ENCODE measurements around the gene NTNG2.

Gene NTNG2

GRCh38 chr9:132260846-132261245, 99.0 kb downstream of the NTNG2 start:
- TF ChIP-seq ZFX (IDR thresholded peaks at IDR 0.05; ENCODE audit: borderline replicate concordance): no peak
- TF ChIP-seq, protein P1, sequence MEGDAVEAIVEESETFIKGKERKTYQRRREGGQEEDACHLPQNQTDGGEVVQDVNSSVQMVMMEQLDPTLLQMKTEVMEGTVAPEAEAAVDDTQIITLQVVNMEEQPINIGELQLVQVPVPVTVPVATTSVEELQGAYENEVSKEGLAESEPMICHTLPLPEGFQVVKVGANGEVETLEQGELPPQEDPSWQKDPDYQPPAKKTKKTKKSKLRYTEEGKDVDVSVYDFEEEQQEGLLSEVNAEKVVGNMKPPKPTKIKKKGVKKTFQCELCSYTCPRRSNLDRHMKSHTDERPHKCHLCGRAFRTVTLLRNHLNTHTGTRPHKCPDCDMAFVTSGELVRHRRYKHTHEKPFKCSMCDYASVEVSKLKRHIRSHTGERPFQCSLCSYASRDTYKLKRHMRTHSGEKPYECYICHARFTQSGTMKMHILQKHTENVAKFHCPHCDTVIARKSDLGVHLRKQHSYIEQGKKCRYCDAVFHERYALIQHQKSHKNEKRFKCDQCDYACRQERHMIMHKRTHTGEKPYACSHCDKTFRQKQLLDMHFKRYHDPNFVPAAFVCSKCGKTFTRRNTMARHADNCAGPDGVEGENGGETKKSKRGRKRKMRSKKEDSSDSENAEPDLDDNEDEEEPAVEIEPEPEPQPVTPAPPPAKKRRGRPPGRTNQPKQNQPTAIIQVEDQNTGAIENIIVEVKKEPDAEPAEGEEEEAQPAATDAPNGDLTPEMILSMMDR (IDR thresholded peaks at IDR 0.05): no peak
- no peak overlapping the region for H3K27ac ChIP-seq

DNA sequence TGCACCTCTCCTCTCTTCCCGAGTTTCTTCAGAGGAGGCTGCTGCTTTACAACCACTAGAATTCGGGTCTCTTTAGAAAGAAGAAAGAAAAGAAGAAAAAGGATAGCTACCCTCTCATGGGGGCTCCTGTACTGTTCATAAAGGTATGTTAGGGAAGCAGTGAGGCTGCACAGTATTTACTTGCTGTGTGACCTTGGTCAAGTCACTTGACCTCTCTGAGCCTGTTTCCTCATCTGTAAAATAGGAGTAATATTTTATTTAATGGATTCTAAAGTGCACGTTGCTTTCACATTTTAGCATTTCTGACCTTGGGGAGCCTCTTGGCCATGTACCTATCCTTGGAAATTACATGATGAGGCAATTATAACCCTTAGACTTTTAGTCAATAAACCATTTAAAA, 104.2 kb downstream of the NTNG2 start:
- H3K27ac ChIP-seq: no peak overlapping the region
- TF ChIP-seq, protein P1 (IDR thresholded peaks at IDR 0.05): no peak
- TF ChIP-seq ZFX (IDR thresholded peaks at IDR 0.05; ENCODE audit: borderline replicate concordance): no peak

DNA sequence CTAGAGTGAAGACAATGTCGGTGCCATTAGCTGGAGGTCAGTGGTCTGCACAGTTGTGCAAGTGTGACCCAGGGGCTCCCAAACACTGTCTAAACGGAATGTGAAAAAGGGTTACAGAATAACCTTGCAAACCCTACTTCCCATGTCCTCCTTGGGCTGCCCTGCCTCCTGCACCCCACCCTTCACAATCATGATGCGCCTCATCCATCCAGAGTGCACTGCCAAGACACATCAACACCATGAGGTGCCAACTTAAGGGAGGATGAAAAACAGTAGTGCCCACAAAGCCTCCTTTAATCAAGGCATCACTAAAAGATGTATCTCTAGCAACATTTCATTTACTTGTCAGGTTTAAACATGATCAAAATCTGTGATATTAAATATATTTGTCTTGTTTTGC, 105.8 kb downstream of the NTNG2 start:
- H3K27ac ChIP-seq: no peak overlapping the region
- TF ChIP-seq ZFX (IDR thresholded peaks at IDR 0.05; ENCODE audit: borderline replicate concordance): no peak
- TF ChIP-seq, protein P1 (IDR thresholded peaks at IDR 0.05): no peak

GRCh38 chr9:132268725-132269352, 107.0 kb downstream of the NTNG2 start:
- peak overlapping the region; percentile 69 for H3K27ac ChIP-seq

DNA sequence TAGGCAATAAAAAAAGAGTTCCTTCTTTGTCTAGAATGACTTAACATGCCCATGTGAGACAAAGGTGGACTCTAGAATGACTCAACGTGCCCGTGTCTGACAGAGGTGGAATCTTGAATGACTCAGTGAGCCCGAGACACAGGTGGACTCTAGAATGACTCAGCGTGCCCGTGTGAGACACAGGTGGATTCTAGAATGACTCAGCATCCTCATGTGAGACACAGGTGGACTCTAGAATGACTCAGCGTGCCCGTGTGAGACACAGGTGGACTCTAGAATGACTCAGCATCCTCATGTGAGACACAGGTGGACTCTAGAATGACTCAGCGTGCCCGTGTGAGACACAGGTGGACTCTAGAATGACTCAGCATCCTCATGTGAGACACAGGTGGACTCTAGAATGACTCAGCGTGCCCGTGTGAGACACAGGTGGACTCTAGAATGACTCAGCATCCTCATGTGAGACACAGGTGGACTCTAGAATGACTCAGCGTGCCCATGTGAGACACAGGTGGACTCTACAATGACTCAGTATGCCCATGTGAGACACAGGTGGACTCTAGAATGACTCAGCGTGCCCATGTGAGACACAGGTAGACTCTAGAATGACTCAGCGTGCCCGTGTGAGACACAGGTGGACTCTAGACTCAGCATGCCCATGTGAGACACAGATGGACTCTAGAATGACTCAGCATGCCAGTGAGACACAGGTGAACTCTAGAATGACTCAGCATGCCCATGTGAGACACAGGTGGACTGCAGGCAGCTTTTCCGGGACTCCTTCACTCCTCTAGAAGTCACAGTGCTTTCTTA, 108.1 kb downstream of the NTNG2 start:
- H3K27ac ChIP-seq: peak overlapping the region; percentile 69

More at GRCh38 chr9:132268725-132269352, 107.0 kb downstream of the NTNG2 start:
- TF ChIP-seq, protein P1 (IDR thresholded peaks at IDR 0.05): peak; percentile 95
- no peak for TF ChIP-seq ZFX (IDR thresholded peaks at IDR 0.05; ENCODE audit: borderline replicate concordance)

DNA sequence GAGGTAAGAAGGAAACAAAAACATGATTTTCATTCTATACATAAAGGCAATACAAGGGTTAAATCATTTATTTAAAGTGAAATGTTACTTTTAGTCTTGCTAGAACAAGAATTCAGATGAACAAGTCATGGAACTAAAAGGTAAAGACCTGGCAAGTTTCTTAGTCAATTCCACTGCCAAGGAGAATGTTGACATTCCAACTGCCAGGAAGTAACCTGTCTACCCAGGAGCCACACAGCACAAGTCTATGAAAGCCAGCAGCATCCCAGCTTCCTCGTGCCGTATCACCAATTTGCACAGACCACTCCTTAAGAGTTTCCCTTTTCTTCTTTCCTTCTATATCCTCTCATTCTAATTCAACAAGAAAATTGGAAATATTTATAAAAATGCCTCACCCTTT, 113.0 kb downstream of the NTNG2 start:
- H3K27ac ChIP-seq: no peak overlapping the region
- TF ChIP-seq ZFX (IDR thresholded peaks at IDR 0.05; ENCODE audit: borderline replicate concordance): no peak
- TF ChIP-seq, protein P1 (IDR thresholded peaks at IDR 0.05): no peak

- TF ChIP-seq, protein P1 (IDR thresholded peaks at IDR 0.05): no peak
- no peak for TF ChIP-seq ZFX (IDR thresholded peaks at IDR 0.05; ENCODE audit: borderline replicate concordance)
- no peak overlapping the region for H3K27ac ChIP-seq
These were observed 121.3 kb downstream of the NTNG2 start for GRCh38 chr9:132283165-132283564.
